Effector memory CD4-positive, alpha-beta T cell (primary cell): ENCODE results near the gene MED25.

Source experiments
- DNase-seq, 3 donors: peaks; one replicate each; pipeline ENCODE4 v3.0.0-alpha.2; 2020
- H3K27ac ChIP-seq: 2 replicates; pipeline ENCODE4 v1.7.0; 2013; ENCODE audit warnings: mild to moderate bottlenecking, low read length, moderate library complexity; ENCODE audit not compliant: insufficient read depth, poor library complexity, severe bottlenecking
- H3K27me3 ChIP-seq: replicated peaks from 2 replicates; pipeline ENCODE4 v1.7.0; 2013; ENCODE audit warnings: mild to moderate bottlenecking, low read length; ENCODE audit not compliant: insufficient read depth, control insufficient read depth, poor library complexity, severe bottlenecking
- H3K36me3 ChIP-seq: 2 replicates; pipeline ENCODE4 v1.7.0; 2013; ENCODE audit warnings: mild to moderate bottlenecking, low read length, moderate library complexity; ENCODE audit not compliant: control insufficient read depth, insufficient read depth
- H3K4me1 ChIP-seq: 2 replicates; pipeline ENCODE4 v1.7.0; 2013; ENCODE audit warnings: low read length, mild to moderate bottlenecking; ENCODE audit not compliant: control insufficient read depth, insufficient read depth, poor library complexity, severe bottlenecking
- H3K4me3 ChIP-seq: 2 replicates; pipeline ENCODE4 v1.7.0; 2013; ENCODE audit warnings: low read length, low read depth, mild to moderate bottlenecking; ENCODE audit not compliant: insufficient read depth, poor library complexity, severe bottlenecking
- H3K9me3 ChIP-seq: 2 replicates; pipeline ENCODE4 v1.7.0; 2013; ENCODE audit warnings: mild to moderate bottlenecking, low read length, moderate library complexity; ENCODE audit not compliant: control insufficient read depth

MED25 gene

DNA sequence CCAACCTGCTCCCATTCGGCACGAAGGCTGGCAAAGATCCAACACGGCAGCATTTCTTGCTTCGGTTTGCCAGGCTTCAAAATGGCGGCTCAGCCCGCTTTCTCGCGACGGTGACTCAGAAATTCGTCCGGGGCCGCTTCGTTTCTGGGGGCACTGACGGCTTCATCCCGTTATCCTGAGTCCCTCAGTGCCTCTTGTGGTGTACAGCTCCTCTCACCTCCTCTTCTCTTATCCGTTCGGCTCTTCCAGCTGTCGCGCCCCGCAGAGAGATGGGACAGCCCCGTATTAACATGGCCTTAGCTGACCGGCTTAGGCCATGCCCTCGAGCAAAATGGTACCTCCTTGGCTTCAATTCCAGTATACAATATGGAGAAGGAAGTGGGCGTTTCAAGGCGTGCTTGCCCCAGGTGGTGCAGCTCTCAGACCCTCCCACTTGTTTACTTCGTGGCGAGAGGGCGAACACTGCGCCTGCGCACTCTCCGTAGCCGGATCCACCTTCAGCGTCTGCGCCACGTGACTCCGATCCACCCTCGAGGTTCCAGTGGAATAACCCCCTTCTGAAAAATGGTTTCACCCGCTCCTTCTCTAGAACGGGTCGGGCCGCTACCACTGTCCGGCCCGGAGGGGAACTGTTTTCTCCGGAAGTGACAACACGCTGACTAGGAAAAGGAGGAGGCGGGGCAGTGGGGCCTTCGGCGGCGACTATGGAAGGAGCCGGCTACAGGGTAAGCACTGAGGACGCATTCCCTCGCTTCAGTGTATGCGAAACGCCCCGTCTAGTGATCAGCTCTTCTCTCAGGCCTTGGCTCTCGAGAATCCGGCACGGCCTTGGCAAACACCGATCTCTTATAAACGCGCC lies 59.2 kb downstream of the MED25 start, which contains the start of the genes AKT1S1 and TBC1D17:
TSS of gene AKT1S1 (minus strand) at position 336 of the 859 bp plus-strand sequence. CDS start 4,060 bp downstream, outside the sequence.
TSS of gene TBC1D17 (plus strand) at position 683 of the 859 bp plus-strand sequence. CDS start at position 705, 22 bp downstream.
- peaks cover 11% of the 10 kb centered on the region for H3K4me1 ChIP-seq
- H3K9me3 ChIP-seq: no peaks in the 10 kb centered on the region
- H3K27me3 ChIP-seq: no peaks in the 10 kb centered on the region
- H3K4me3 ChIP-seq: peak within 1 kb of the TSS; percentile 96
- H3K36me3 ChIP-seq: peaks cover 29% of the 10 kb centered on the region
- H3K27ac ChIP-seq: peak within 1 kb of the TSS; percentile 98
- DNase-seq: peak; percentile 98 to 99 (median 99)

DNA sequence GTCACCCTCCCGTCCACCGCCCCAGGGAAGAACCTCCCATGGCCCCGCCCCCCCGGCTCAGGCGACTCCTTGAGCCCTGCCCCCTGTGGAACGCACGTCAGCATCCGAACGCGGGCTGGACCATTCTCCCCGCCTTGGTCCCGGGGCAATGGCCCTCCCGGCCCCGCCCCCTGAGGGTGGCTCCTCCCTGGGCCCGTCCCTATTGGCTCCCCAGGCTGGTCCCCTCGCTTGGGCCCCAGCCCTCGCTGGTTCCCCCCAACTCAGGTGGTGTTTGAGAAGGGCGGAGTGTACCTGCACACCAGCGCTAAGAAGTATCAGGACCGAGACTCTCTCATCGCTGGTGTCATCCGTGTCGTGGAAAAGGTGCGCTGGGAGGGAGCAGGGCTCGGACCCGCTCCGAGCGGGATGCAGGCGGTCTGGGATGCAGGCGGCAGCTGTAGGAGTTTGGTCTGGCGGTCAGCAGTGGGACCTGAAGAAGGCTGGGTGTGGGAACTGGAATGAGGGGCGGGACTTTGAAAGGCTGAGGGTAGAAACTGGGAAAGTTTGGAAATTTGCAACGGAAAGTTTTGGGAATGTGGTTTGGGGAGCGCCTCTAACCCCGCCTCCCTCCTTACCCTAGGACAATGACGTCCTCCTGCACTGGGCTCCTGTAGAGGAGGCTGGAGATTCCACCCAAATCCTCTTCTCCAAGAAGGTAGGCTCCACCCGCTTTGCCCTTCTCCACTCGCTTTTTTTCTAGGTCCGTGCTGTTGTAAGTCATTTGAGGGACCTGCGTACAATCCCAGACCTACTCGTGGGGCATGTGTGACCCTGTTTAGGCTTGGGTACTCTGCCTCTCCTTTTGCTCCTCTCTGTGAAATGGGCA lies 60.0 kb downstream of the MED25 start:
- DNase-seq: peak; percentile 97 to 98 (median 98)

GRCh38 chr19:49878744-49879070 lies 60.6 kb downstream of the MED25 start:
- H3K36me3 ChIP-seq: peaks cover 42% of the 10 kb centered on the region
- H3K4me3 ChIP-seq: no peak overlapping the region
- peaks cover 11% of the 10 kb centered on the region for H3K4me1 ChIP-seq

More for the DNA sequence above, 60.0 kb downstream of the MED25 start:
- Histone ChIP-seq H3K4me1 (peaks cover 11% of the 10 kb centered on the region), H3K27me3 (no peaks in the 10 kb centered on the region), H3K4me3 (peak overlapping the region; percentile 62), H3K9me3 (no peaks in the 10 kb centered on the region), H3K27ac (peak overlapping the region; percentile 98), H3K36me3 (peaks cover 37% of the 10 kb centered on the region)

DNA sequence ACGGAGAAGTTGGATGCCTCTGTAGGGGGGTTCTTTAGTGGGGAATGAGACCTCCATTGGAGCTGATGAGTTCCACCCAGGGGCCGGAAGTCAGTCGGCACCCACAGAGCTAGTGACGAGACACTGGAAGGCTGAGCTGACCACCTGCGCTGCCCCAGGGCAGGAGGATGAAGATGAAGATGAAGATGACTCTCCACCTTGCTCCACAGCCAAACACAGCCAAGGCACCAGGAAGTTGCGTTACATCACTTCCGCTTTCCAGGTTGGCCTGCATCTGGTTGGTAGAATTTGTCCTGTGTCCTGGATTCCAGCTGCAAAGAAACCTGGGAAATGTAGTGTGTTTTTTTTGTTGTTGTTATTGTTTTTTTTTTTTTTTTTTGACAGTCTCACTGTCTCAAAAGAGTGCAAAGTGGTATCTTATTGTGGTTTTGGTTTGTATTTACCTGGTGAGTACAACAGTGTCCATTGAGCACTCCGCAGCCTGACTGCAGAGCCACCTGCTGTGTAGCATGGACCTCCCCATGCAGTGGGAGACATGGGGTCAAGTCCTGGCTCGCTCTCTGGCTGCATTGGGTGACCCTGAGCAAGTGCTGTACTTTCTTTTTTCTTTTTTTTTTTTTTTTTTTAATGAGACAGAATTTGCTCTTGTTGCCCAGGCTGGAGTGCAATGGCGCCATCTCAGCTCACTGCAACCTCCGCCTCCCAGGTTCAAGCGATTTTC lies 61.3 kb downstream of the MED25 start:
- no peaks in the 10 kb centered on the region for H3K9me3 ChIP-seq
- no peak overlapping the region for H3K4me3 ChIP-seq
- no peak for DNase-seq
- peaks cover 11% of the 10 kb centered on the region for H3K4me1 ChIP-seq
- peaks cover 49% of the 10 kb centered on the region for H3K36me3 ChIP-seq
- H3K27ac ChIP-seq: no peak overlapping the region
- H3K27me3 ChIP-seq: no peaks in the 10 kb centered on the region

More at GRCh38 chr19:49878744-49879070, 60.6 kb downstream of the MED25 start:
- Histone ChIP-seq H3K27ac (peak overlapping the region; percentile 98), H3K27me3 (no peaks in the 10 kb centered on the region), H3K9me3 (no peaks in the 10 kb centered on the region)
- DNase-seq: no peak

DNA sequence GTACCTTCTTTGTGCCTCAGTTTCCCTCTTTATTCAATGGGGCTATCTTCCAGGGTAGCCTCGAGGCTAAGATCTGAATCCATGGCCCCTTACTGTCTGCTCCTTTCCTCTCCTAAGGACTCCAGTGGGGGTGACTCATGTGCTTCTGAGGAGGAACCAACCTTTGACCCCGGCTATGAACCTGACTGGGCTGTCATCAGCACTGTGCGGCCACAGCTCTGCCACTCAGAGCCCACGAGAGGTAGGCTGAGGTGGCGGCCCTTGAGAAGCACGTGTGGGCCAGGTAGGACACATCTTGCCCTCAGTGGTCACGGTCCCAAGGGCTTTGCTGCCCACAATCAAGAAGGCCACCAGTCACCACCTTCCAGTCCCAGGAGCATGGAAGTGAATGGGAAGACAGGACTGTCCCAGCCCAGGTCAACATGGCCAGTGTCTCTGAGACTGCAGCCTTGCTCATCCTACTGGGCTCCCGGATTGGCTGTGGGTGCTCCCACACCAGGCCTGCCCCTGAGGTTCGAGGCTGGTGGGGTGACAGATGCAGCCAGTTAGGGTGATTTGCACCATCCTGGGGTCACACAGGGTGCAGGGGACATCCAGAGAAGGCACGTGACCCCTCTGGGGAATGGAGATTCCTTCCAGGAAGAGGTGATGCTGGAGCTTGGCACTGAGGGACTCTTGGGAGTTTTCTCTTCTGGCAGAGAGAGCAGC lies 62.2 kb downstream of the MED25 start:
- no peaks in the 10 kb centered on the region for H3K27me3 ChIP-seq
- no peak overlapping the region for H3K4me3 ChIP-seq
- H3K27ac ChIP-seq: no peak overlapping the region
- peaks cover 56% of the 10 kb centered on the region for H3K36me3 ChIP-seq
- peaks cover 11% of the 10 kb centered on the region for H3K4me1 ChIP-seq
- DNase-seq: no peak
- no peaks in the 10 kb centered on the region for H3K9me3 ChIP-seq

DNA sequence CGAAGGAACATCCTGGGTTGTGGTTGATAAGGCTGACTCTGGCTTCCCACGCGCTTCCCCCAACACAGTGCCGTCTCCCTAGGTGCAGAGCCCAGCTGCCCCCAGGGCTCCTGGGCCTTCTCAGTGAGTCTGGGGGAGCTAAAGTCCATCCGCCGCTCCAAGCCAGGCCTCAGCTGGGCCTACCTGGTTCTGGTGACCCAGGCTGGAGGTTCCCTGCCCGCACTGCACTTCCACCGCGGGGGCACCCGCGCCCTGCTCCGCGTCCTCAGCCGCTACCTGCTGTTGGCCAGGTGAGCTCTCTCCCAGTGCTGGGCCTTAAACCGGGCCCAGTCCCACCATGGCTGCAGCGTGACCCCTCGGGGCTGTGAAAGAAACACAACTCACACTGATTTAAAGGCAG lies 63.1 kb downstream of the MED25 start:
- H3K27me3 ChIP-seq: no peaks in the 10 kb centered on the region
- H3K4me3 ChIP-seq: no peak overlapping the region
- no peaks in the 10 kb centered on the region for H3K9me3 ChIP-seq
- peaks cover 8% of the 10 kb centered on the region for H3K4me1 ChIP-seq
- no peak for DNase-seq
- H3K36me3 ChIP-seq: peaks cover 56% of the 10 kb centered on the region
- no peak overlapping the region for H3K27ac ChIP-seq

DNA sequence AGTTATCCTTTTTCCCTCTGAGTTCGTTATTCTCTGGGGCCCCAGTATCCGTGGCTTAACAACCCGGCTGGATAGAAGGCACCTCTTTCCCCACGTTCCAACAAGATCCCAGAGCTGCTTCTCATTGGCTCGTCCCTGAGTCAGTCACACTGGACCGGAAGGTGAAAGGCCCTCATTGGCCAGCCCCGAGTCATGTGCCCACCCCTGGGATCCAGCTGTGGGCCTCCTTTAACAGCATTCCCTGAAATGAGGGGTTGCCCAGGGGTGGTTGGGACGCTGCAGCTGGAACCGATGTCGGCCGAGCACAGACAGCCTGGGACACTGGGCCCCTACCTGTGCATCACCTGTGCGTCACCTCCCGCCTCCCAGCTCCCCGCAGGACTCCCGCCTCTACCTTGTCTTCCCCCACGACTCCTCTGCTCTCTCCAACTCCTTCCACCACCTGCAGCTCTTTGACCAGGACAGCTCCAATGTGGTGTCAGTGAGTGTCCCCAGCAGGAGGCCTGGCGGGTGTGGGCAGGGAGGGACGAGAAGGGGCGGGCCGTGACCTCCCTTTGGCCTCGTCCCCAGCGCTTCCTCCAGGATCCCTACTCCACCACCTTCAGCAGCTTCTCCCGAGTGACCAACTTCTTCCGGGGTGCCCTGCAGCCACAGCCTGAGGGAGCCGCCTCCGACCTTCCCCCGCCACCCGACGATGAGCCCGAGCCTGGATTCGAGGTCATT lies 63.7 kb downstream of the MED25 start:
- H3K4me1 ChIP-seq: peaks cover 8% of the 10 kb centered on the region
- H3K4me3 ChIP-seq: no peak overlapping the region
- H3K9me3 ChIP-seq: no peaks in the 10 kb centered on the region
- peaks cover 56% of the 10 kb centered on the region for H3K36me3 ChIP-seq
- H3K27me3 ChIP-seq: no peaks in the 10 kb centered on the region
- no peak for DNase-seq
- no peak overlapping the region for H3K27ac ChIP-seq

GRCh38 chr19:49882643-49883042 lies 64.6 kb downstream of the MED25 start:
- Histone ChIP-seq H3K36me3 (peaks cover 56% of the 10 kb centered on the region), H3K4me3 (no peak overlapping the region), H3K27ac (no peak overlapping the region), H3K4me1 (peaks cover 8% of the 10 kb centered on the region), H3K27me3 (no peaks in the 10 kb centered on the region), H3K9me3 (no peaks in the 10 kb centered on the region)
- no peak for DNase-seq

GRCh38 chr19:49883094-49883493 lies 65.0 kb downstream of the MED25 start:
- no peaks in the 10 kb centered on the region for H3K9me3 ChIP-seq
- H3K4me3 ChIP-seq: no peak overlapping the region
- H3K4me1 ChIP-seq: peaks cover 6% of the 10 kb centered on the region
- H3K36me3 ChIP-seq: peaks cover 56% of the 10 kb centered on the region
- no peak for DNase-seq
- H3K27me3 ChIP-seq: no peaks in the 10 kb centered on the region
- no peak overlapping the region for H3K27ac ChIP-seq
